AG10803 (cell line): ENCODE data around the gene FAM171A2.

Experiments
- DNase-seq: peaks from one replicate; pipeline ENCODE4 v3.0.0; 2010; ENCODE audit warnings: low read depth
- H3K4me3 ChIP-seq: 2 replicates; pipeline ENCODE4 v1.5.1; 2011; ENCODE audit warnings: mild to moderate bottlenecking, low read length, control low read depth
- CTCF ChIP-seq: conservative IDR thresholded peaks from 2 replicates; pipeline ENCODE4 v1.5.1; 2011; ENCODE audit warnings: mild to moderate bottlenecking, low read length, control low read depth, inconsistent platforms

Gene FAM171A2

GRCh38 chr17:44352828-44353671 is 10.6 kb downstream of the FAM171A2 start:
- TF ChIP-seq CTCF: no peak
- H3K4me3 ChIP-seq: no peak overlapping the region
- DNase-seq: no peak

- no peak for DNase-seq
- H3K4me3 ChIP-seq: no peak overlapping the region
- TF ChIP-seq CTCF: no peak
Observed at GRCh38 chr17:44351961-44352827, 11.5 kb downstream of the FAM171A2 start.

GRCh38 chr17:44351464-44351863 is 12.2 kb downstream of the FAM171A2 start:
- no peak for DNase-seq
- TF ChIP-seq CTCF: no peak
- no peak overlapping the region for H3K4me3 ChIP-seq

GRCh38 chr17:44350733-44351226 is 12.9 kb downstream of the FAM171A2 start:
- TF ChIP-seq CTCF: peak; percentile 70
- H3K4me3 ChIP-seq: no peak overlapping the region
- peak; percentile 43 for DNase-seq

- TF ChIP-seq CTCF: no peak
- no peak overlapping the region for H3K4me3 ChIP-seq
- DNase-seq: no peak
Observed at GRCh38 chr17:44349553-44350070, 14.0 kb downstream of the FAM171A2 start.

GRCh38 chr17:44348988-44349364 is 14.7 kb downstream of the FAM171A2 start:
- no peak for DNase-seq
- no peak for TF ChIP-seq CTCF

More at GRCh38 chr17:44348988-44349364, 14.7 kb downstream of the FAM171A2 start:
- no peak overlapping the region for H3K4me3 ChIP-seq
